Measurements from ENCODE around the gene HMCN2. TPM values are rescaled to one million over a fixed set of nuclear protein-coding genes. Genes with fewer than 3 reads are reported as not detected.
A peak's percentile ranks its signal among the peaks of the same experiment; 100 is the strongest.

Gene HMCN2
- total RNA-seq, 1 experiment from 2014 or later, result 1.6 TPM

- intact Hi-C loops (cut with micrococcal nuclease; ENCODE audit: unreplicated experiment), result no loop called here
Measured at GRCh38 chr9:130370226-130370625, 104.7 kb downstream of the HMCN2 start.

GRCh38 chr9:130371196-130371966 lies 105.8 kb downstream of the HMCN2 start:
- Histone ChIP-seq H3K4me1 (replicated peaks; ENCODE audit: insufficient read depth) (peaks cover 15% of the 10 kb centered on the region), H3K4me3 (no peak overlapping the region), H3K36me3 (ENCODE audit: low read depth) (no peaks in the 10 kb centered on the region), H4K20me1 (ENCODE audit: insufficient read depth) (no peaks in the 10 kb centered on the region), H3K9me3 (ENCODE audit: insufficient read depth, low read depth) (no peaks in the 10 kb centered on the region), H3K27ac (no peak overlapping the region), H3K4me2 (no peak overlapping the region), H3K79me2 (ENCODE audit: low read depth) (no peaks in the 10 kb centered on the region), H3F3A (ENCODE audit: insufficient read depth, low read depth) (peaks cover 8% of the 10 kb centered on the region; the same call in 1 of the 2 replicates), H2AFZ (no peak overlapping the region), H3K9me2 (ENCODE audit: insufficient read depth) (no peaks in the 10 kb centered on the region), H3K27me3 (ENCODE audit: insufficient read depth, low read depth) (no peaks in the 10 kb centered on the region)
- POLR2A ChIA-PET (ENCODE audit: unreplicated experiment), result no interaction called here
- CTCF ChIA-PET, result no interaction called here
- no peak for TF ChIP-seq CTCF (conservative IDR thresholded peaks at IDR 0.05)
- no peak for TF ChIP-seq EZH2 (IDR thresholded peaks at IDR 0.05; ENCODE audit: low read depth)
- DNase-seq, result no peak
- intact Hi-C loops (cut with micrococcal nuclease; ENCODE audit: unreplicated experiment), result no loop called here
- BruUV-seq (replicated peaks), result no TSS peak

More at GRCh38 chr9:130370226-130370625, 104.7 kb downstream of the HMCN2 start:
- BruUV-seq (replicated peaks), result no TSS peak
- Histone ChIP-seq H3K9me3 (ENCODE audit: insufficient read depth, low read depth) (no peaks in the 10 kb centered on the region), H3F3A (ENCODE audit: insufficient read depth, low read depth) (peaks cover 8% of the 10 kb centered on the region; the same call in 1 of the 2 replicates), H3K4me1 (replicated peaks; ENCODE audit: insufficient read depth) (peaks cover 19% of the 10 kb centered on the region), H3K4me2 (no peak overlapping the region), H3K27ac (no peak overlapping the region), H3K4me3 (no peak overlapping the region), H3K27me3 (ENCODE audit: insufficient read depth, low read depth) (no peaks in the 10 kb centered on the region), H2AFZ (no peak overlapping the region), H3K36me3 (ENCODE audit: low read depth) (no peaks in the 10 kb centered on the region), H4K20me1 (ENCODE audit: insufficient read depth) (no peaks in the 10 kb centered on the region), H3K79me2 (ENCODE audit: low read depth) (no peaks in the 10 kb centered on the region), H3K9me2 (ENCODE audit: insufficient read depth) (no peaks in the 10 kb centered on the region)
- TF ChIP-seq CTCF (conservative IDR thresholded peaks at IDR 0.05) (no peak), EZH2 (IDR thresholded peaks at IDR 0.05; ENCODE audit: low read depth) (no peak)
- no peak for DNase-seq
- ChIA-PET CTCF (no interaction called here), POLR2A (ENCODE audit: unreplicated experiment) (no interaction called here)

GRCh38 chr9:130372057-130372456 lies 106.5 kb downstream of the HMCN2 start:
- H2AFZ ChIP-seq, result no peak overlapping the region
- H3K79me2 ChIP-seq (ENCODE audit: low read depth), result no peaks in the 10 kb centered on the region
- H3K27ac ChIP-seq, result no peak overlapping the region
- no peak for TF ChIP-seq EZH2 (IDR thresholded peaks at IDR 0.05; ENCODE audit: low read depth)
- no peak for TF ChIP-seq CTCF (conservative IDR thresholded peaks at IDR 0.05)
- ChIA-PET POLR2A (ENCODE audit: unreplicated experiment) (no interaction called here), CTCF (no interaction called here)
- no peaks in the 10 kb centered on the region for H3K36me3 ChIP-seq (ENCODE audit: low read depth)
- intact Hi-C loops (cut with micrococcal nuclease; ENCODE audit: unreplicated experiment), result no loop called here
- H3F3A ChIP-seq (ENCODE audit: insufficient read depth, low read depth), result peaks cover 8% of the 10 kb centered on the region; the same call in 1 of the 2 replicates
- no peak overlapping the region for H3K4me2 ChIP-seq
- no peaks in the 10 kb centered on the region for H3K9me3 ChIP-seq (ENCODE audit: insufficient read depth, low read depth)
- H3K4me3 ChIP-seq, result no peak overlapping the region
- no peaks in the 10 kb centered on the region for H4K20me1 ChIP-seq (ENCODE audit: insufficient read depth)
- H3K27me3 ChIP-seq (ENCODE audit: insufficient read depth, low read depth), result no peaks in the 10 kb centered on the region
- peaks cover 14% of the 10 kb centered on the region for H3K4me1 ChIP-seq (replicated peaks; ENCODE audit: insufficient read depth)
- H3K9me2 ChIP-seq (ENCODE audit: insufficient read depth), result no peaks in the 10 kb centered on the region
- BruUV-seq (replicated peaks), result no TSS peak
- DNase-seq, result peak; percentile 51 to 52
